ENCODE results near the gene HELLS.

The HELLS gene

DNA sequence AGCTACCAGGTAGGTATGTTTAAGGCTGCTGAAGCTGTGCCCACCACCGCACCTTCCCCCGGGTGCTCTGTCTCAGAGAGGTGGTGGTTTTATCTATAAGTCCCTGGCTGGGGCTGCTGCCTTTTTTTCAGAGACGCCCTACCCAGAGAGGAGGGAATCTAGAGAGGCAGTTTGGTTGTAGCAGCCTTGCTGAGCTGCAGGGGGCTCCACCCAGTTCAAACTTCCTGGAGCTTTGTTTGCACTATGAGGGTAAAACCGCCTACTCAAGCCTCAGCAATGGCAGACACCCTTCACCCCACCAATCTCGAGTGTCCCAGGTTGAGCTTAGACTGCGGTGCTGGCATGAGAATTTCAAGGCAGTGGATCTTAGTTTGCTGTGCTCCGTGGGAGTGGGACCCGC is 94.3 kb downstream of the HELLS start:
- H3K9ac ChIP-seq (ENCODE audit: low read depth, low read length) = no peak overlapping the region
- H3K27ac ChIP-seq (ENCODE audit: low read depth, low read length) = no peak overlapping the region
- H3K4me3 ChIP-seq (ENCODE audit: low read length) = no peak overlapping the region
- H3K27me3 ChIP-seq (ENCODE audit: insufficient read depth, low read length) = no peaks in the 10 kb centered on the region
- no peaks in the 10 kb centered on the region for H3K4me1 ChIP-seq (ENCODE audit: insufficient read depth, low read length)
- peaks cover 6% of the 10 kb centered on the region; the same call in 1 of the 2 replicates for H3K9me3 ChIP-seq (ENCODE audit: insufficient read depth, low read depth, low read length)
- H3K36me3 ChIP-seq (ENCODE audit: insufficient read depth, low read length) = no peaks in the 10 kb centered on the region
- WGBS = 92% methylated on average over 8 of the region's 8 CpGs

DNA sequence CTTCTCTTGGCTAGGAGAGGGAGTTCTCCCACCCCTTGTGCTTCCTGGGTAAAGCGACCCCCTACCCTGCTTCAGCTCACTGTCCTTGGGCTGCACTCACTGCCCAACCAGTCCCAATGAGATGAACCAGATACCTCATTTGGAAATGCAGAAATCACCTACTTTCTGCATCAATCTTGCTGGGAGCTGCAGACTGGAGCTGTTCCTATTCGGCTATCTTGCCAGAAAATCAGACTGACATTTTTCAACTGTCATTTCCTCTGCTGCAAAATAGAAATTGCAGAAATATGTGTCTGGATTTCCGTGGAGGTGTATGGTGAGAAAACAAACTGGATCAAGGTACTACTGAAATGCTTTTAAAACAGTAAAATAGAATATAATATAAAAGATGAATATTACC is 95.0 kb downstream of the HELLS start:
- WGBS = 95% methylated on average over 2 of the region's 3 CpGs
- no peak overlapping the region for H3K9ac ChIP-seq (ENCODE audit: low read depth, low read length)
- H3K36me3 ChIP-seq (ENCODE audit: insufficient read depth, low read length) = no peaks in the 10 kb centered on the region
- no peaks in the 10 kb centered on the region for H3K4me1 ChIP-seq (ENCODE audit: insufficient read depth, low read length)
- no peaks in the 10 kb centered on the region for H3K27me3 ChIP-seq (ENCODE audit: insufficient read depth, low read length)
- no peak overlapping the region for H3K4me3 ChIP-seq (ENCODE audit: low read length)
- peaks cover 6% of the 10 kb centered on the region; the same call in 1 of the 2 replicates for H3K9me3 ChIP-seq (ENCODE audit: insufficient read depth, low read depth, low read length)
- H3K27ac ChIP-seq (ENCODE audit: low read depth, low read length) = no peak overlapping the region

DNA sequence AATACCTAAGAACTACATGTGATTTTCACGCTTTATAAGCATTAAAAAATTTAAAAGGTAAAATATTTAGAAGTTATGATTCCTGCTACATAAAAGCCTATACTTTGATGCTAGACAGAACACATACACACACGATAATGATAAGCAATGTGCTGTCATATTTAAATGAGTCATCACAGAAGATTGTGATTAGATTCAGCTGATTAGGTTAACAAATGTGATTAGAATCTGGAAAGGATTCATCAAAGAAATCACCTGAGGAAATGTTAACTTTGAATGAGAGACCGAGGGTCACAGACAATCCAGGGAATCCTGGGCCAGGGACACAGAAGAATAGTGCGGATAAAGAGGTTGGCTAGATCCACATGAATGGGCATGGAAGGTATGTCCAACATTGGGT is 95.9 kb downstream of the HELLS start:
- Histone ChIP-seq H3K9me3 (ENCODE audit: insufficient read depth, low read depth, low read length) (peaks cover 6% of the 10 kb centered on the region; the same call in 1 of the 2 replicates), H3K27ac (ENCODE audit: low read depth, low read length) (no peak overlapping the region), H3K36me3 (ENCODE audit: insufficient read depth, low read length) (no peaks in the 10 kb centered on the region), H3K4me3 (ENCODE audit: low read length) (no peak overlapping the region), H3K9ac (ENCODE audit: low read depth, low read length) (no peak overlapping the region), H3K4me1 (ENCODE audit: insufficient read depth, low read length) (no peaks in the 10 kb centered on the region), H3K27me3 (ENCODE audit: insufficient read depth, low read length) (no peaks in the 10 kb centered on the region)
- 94% methylated on average over 3 of the region's 4 CpGs for WGBS

DNA sequence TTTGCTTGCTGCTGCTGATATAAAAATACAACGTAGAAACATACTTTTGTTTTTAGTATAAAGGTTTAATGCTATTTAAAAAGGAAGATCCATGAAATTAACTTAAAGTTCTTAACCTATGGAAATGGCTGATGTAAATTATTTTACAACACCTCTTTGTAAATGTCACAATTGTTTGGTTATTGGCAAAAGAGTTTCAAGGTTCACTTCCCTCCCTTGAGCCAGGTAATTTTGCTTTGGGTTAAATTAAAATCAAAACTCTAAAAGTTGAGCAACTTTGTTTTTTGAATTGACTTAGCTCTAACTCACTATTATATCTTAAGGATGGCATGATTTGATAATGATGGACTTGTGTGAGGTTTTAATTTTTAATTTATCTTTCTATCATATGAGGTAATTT is 98.8 kb downstream of the HELLS start:
- WGBS = no CpG with 5 or more reads among the region's 1 CpG
- Histone ChIP-seq H3K4me3 (ENCODE audit: low read length) (no peak overlapping the region), H3K27ac (ENCODE audit: low read depth, low read length) (no peak overlapping the region), H3K4me1 (ENCODE audit: insufficient read depth, low read length) (no peaks in the 10 kb centered on the region), H3K9me3 (ENCODE audit: insufficient read depth, low read depth, low read length) (no peaks in the 10 kb centered on the region), H3K36me3 (ENCODE audit: insufficient read depth, low read length) (no peaks in the 10 kb centered on the region), H3K27me3 (ENCODE audit: insufficient read depth, low read length) (no peaks in the 10 kb centered on the region), H3K9ac (ENCODE audit: low read depth, low read length) (no peak overlapping the region)

DNA sequence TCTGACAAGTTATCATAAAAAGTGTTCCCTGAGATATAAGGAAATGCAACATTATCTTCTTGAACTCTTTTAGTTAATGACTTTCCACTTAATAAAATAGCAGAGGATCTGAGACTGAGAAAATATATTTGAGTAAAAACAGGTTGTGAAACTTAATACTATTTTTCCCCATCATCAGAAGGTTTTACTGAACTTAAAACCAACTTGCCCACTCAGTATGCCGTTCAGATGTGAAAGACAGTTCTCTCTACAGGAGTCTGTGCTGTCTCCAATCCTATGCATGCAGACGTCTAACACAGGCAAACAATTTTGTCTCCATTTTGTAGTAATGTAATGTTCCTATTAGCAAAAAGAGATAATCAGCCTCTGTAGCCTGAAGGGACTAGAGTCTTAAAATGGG is 99.7 kb downstream of the HELLS start:
- Histone ChIP-seq H3K9ac (ENCODE audit: low read depth, low read length) (no peak overlapping the region), H3K9me3 (ENCODE audit: insufficient read depth, low read depth, low read length) (no peaks in the 10 kb centered on the region), H3K4me3 (ENCODE audit: low read length) (no peak overlapping the region), H3K4me1 (ENCODE audit: insufficient read depth, low read length) (no peaks in the 10 kb centered on the region), H3K27ac (ENCODE audit: low read depth, low read length) (no peak overlapping the region), H3K27me3 (ENCODE audit: insufficient read depth, low read length) (no peaks in the 10 kb centered on the region), H3K36me3 (ENCODE audit: insufficient read depth, low read length) (no peaks in the 10 kb centered on the region)
- WGBS = 96% methylated on average over 1 of the region's 2 CpGs

All from HUES64 (cell line).